Activated B cell treated with CpG ODN at 0.5 μM for 24 hours (primary cell): ENCODE results near the gene CAPNS2. TPM values are rescaled to one million over a fixed set of nuclear protein-coding genes. Genes with fewer than 3 reads are reported as not detected.

Experiments
- ATAC-seq: fragments of 200-7000 bp; cut with Tn5 transposase; one replicate; pipeline ENCODE4 v1.10.0; 2021; ENCODE audit warnings: low read depth, mild to moderate bottlenecking, moderate library complexity
- CTCF ChIA-PET: fragments of 350-600 bp; sonication (Branson Sonifier 250); formaldehyde crosslinking; loops from one replicate; lab custom pipeline; 2021; ENCODE audit warnings: antibody characterized with exemption; lab: Charles Lee
- POLR2A ChIA-PET: fragments of 350-600 bp; sonication (Branson Sonifier 250); formaldehyde crosslinking; loops from one replicate; lab custom pipeline; 2021; ENCODE audit warnings: antibody characterized with exemption; lab: Charles Lee
- DNase-seq: peaks from one replicate; pipeline ENCODE4 v3.0.0; 2022
- H3K27ac Mint-ChIP-seq: one replicate; pipeline ENCODE4 v1.8.0; 2020; ENCODE audit warnings: mixed read lengths
- H3K27me3 Mint-ChIP-seq: one replicate; pipeline ENCODE4 v1.8.0; 2021; ENCODE audit warnings: mixed read lengths
- H3K36me3 Mint-ChIP-seq: one replicate; pipeline ENCODE4 v1.8.0; 2021; ENCODE audit warnings: low read depth, mixed read lengths
- H3K4me1 Mint-ChIP-seq: one replicate; pipeline ENCODE4 v1.8.0; 2021; ENCODE audit warnings: mixed read lengths
- H3K4me3 Mint-ChIP-seq: one replicate; pipeline ENCODE4 v1.8.0; 2020; ENCODE audit warnings: mild to moderate bottlenecking, mixed read lengths
- H3K9me3 Mint-ChIP-seq: one replicate; pipeline ENCODE4 v1.8.0; 2020; ENCODE audit warnings: mixed read lengths
- intact Hi-C: fragments of 100-400 bp; cut with micrococcal nuclease; formaldehyde crosslinking; loops from one replicate; pipeline ENCODE4 v1.15.1; 2024
- total RNA-seq: library from RNA; stranded (reverse); gene quantifications from 2 replicates; pipeline ENCODE4 v1.2.3, GENCODE V29; 2022
- TF ChIP-seq, protein P1 (sequence below): fragments of 200-600 bp; IDR thresholded peaks from one replicate; pipeline ENCODE4 v1.8.0; 2022; ENCODE audit warnings: antibody characterized with exemption, mild to moderate bottlenecking

The CAPNS2 gene
- total RNA-seq, 1 donor from 2014 or later, result not detected

DNA sequence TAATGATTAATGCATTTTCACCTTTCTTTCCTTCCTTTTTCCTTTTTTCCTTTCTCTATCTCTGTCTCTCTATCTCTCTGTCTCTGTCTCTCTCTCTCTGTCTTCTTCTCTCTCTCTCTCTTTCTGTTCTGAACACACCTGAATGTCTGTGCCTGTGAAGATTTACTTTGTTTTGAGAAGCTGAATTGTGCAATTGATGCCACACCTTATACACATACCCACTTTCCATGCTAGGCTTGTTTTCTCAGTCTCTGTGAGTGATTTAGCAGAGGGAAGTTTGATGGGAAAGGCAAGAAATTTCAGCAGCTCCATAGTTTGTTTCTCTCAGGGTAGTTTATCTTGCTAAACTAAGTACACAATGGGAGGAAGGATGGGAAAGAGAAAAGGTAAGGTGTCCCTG is 9.3 kb upstream of the CAPNS2 start:
- CTCF ChIA-PET, result no interaction called here

DNA sequence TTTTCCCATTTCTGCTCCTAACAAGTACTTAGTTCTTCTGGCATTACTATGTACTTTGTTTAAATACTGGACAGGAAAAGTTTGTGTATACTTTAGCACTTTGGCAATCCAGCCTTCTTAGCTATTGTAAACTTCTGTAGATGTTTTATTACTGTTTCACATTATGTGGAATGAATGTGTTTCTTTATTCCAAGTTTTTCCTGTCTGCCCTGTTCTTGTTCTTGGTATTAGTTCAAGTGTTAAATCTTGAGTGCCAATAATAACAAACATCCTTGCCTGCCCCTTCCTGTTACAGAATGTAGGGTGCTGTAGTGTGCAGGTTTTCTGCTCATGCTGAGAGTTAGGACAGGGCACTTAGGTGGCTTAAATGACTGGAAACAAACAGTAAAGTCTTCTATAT is 7.3 kb upstream of the CAPNS2 start:
- ATAC-seq, result no peak
- intact Hi-C loops, result no loop called here
- POLR2A ChIA-PET, result no interaction called here
- no peak overlapping the region for H3K4me3 Mint-ChIP-seq
- DNase-seq, result no peak
- CTCF ChIA-PET, result no interaction called here
- H3K36me3 Mint-ChIP-seq, result no peaks in the 10 kb centered on the region
- TF ChIP-seq, protein P1, sequence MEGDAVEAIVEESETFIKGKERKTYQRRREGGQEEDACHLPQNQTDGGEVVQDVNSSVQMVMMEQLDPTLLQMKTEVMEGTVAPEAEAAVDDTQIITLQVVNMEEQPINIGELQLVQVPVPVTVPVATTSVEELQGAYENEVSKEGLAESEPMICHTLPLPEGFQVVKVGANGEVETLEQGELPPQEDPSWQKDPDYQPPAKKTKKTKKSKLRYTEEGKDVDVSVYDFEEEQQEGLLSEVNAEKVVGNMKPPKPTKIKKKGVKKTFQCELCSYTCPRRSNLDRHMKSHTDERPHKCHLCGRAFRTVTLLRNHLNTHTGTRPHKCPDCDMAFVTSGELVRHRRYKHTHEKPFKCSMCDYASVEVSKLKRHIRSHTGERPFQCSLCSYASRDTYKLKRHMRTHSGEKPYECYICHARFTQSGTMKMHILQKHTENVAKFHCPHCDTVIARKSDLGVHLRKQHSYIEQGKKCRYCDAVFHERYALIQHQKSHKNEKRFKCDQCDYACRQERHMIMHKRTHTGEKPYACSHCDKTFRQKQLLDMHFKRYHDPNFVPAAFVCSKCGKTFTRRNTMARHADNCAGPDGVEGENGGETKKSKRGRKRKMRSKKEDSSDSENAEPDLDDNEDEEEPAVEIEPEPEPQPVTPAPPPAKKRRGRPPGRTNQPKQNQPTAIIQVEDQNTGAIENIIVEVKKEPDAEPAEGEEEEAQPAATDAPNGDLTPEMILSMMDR, result no peak
- no peak overlapping the region for H3K27ac Mint-ChIP-seq
- peaks cover 3% of the 10 kb centered on the region for H3K27me3 Mint-ChIP-seq
- H3K9me3 Mint-ChIP-seq, result no peaks in the 10 kb centered on the region
- no peaks in the 10 kb centered on the region for H3K4me1 Mint-ChIP-seq

More for the DNA sequence above, 9.3 kb upstream of the CAPNS2 start:
- Mint-ChIP-seq H3K9me3 (no peaks in the 10 kb centered on the region), H3K36me3 (no peaks in the 10 kb centered on the region), H3K27me3 (no peaks in the 10 kb centered on the region), H3K4me1 (no peaks in the 10 kb centered on the region), H3K27ac (no peak overlapping the region), H3K4me3 (no peak overlapping the region)
- POLR2A ChIA-PET, result no interaction called here
- intact Hi-C loops, result no loop called here
- TF ChIP-seq, protein P1, result no peak
- DNase-seq, result no peak
- no peak for ATAC-seq

DNA sequence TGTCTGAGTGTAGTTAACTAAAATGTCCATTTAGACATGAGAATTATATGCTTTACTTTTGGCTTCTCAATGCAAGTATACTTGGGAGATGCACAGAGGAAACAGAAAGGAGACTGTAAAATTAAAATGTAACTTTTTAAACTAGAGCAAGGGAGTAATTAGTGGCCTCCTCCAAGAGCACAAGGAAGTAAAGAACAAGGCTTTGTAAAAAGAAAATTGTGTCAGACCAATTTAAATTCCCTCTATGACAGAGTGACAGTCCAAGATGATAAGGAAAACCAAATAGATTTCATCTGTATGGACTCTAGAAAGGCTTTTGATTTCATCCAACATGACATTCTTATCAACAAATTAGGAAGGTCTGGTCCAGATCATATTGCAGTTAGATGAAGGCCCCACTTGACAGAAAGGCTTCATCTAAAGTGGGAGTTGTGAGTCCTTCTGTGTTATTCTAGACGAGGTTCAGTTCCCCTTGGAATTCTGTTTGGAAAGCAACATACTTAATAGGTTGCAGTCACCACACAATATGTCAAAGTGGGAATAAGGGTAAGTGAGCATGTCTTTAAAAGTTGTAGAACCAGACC is 6.5 kb upstream of the CAPNS2 start:
- H3K9me3 Mint-ChIP-seq, result no peaks in the 10 kb centered on the region
- TF ChIP-seq, protein P1, result no peak
- POLR2A ChIA-PET, result no interaction called here
- CTCF ChIA-PET, result no interaction called here
- no peak overlapping the region for H3K27ac Mint-ChIP-seq
- DNase-seq (no peak), ATAC-seq (no peak)
- H3K36me3 Mint-ChIP-seq, result no peaks in the 10 kb centered on the region
- intact Hi-C loops, result no loop called here
- H3K27me3 Mint-ChIP-seq, result peaks cover 3% of the 10 kb centered on the region
- H3K4me1 Mint-ChIP-seq, result no peaks in the 10 kb centered on the region
- no peak overlapping the region for H3K4me3 Mint-ChIP-seq

DNA sequence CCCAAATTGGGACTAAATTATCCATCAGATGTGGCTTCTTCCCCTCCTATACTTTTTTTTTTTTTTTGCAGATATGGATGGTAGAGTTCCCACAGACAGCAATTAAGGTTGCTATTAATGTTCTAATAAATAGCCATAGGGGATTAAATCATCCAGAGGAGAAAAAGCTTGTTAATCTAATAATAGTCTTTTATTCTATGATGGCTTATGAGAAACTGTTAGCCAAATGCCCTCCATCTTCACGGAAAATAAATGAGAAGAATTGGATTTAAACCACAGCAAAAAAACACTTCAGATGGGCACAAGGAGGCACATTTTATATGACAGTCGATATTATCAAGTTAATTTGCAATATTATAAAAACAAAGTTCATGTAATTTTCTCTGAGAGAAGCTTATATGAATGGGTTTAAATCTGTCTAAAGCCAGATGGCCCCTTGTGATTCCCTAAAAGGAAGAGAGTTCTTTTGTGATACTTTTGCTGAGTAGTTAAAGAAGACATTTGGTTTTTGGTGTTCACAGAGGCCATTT is 5.1 kb upstream of the CAPNS2 start:
- intact Hi-C loops, result no loop called here
- Mint-ChIP-seq H3K36me3 (no peaks in the 10 kb centered on the region), H3K4me1 (no peaks in the 10 kb centered on the region), H3K9me3 (no peaks in the 10 kb centered on the region), H3K27ac (no peak overlapping the region), H3K27me3 (peaks cover 3% of the 10 kb centered on the region), H3K4me3 (no peak overlapping the region)
- CTCF ChIA-PET, result no interaction called here
- POLR2A ChIA-PET, result no interaction called here
- TF ChIP-seq, protein P1, result no peak
- ATAC-seq, result no peak
- no peak for DNase-seq

DNA sequence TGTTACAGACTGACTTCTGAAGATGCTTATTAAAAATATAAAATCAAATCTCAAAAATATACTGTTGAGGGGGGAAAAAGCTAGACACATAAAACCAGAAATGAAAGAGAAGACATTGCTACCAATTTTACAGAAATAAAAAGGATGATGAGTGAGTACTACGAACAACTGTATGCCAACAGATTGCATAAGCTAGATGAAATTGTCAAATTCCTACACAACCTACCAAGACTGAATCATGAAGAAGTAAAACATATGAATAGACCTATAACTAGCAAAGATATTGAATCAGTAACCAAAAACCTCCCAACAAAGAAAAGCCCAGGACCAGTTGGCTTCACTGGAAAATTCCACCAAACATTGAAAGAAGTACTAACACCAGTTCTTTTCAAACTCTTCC is 3.5 kb upstream of the CAPNS2 start:
- no peak for ATAC-seq
- Mint-ChIP-seq H3K4me1 (no peaks in the 10 kb centered on the region), H3K36me3 (no peaks in the 10 kb centered on the region), H3K4me3 (no peak overlapping the region), H3K27ac (no peak overlapping the region), H3K27me3 (peaks cover 5% of the 10 kb centered on the region), H3K9me3 (no peaks in the 10 kb centered on the region)
- CTCF ChIA-PET, result no interaction called here
- POLR2A ChIA-PET, result no interaction called here
- TF ChIP-seq, protein P1, result no peak
- DNase-seq, result no peak
- intact Hi-C loops, result no loop called here
